HAP-1 (cell line): ENCODE data around the gene PICALM.

Source experiments
- DNase-seq, 2 experiments: peaks; one replicate each; pipeline ENCODE4 v3.0.0-alpha.2; 2016 to 2020; ENCODE audit warnings: low spot score in 2 of 2
- H3K27me3 ChIP-seq: fragments of 250-450 bp; sonication (Bioruptor Pico); 2 replicates; pipeline ENCODE4 v1.5.1; 2020; ENCODE audit warnings: low read depth, mild to moderate bottlenecking, moderate library complexity
- H3K36me3 ChIP-seq: fragments of 250-450 bp; sonication (Bioruptor Pico); replicated peaks from 2 replicates; pipeline ENCODE4 v1.5.1; 2020; ENCODE audit warnings: mild to moderate bottlenecking
- H3K4me1 ChIP-seq: fragments of 250-450 bp; sonication (Bioruptor Pico); 2 replicates; pipeline ENCODE4 v1.5.1; 2020; ENCODE audit warnings: mild to moderate bottlenecking
- H3K4me3 ChIP-seq: fragments of 250-450 bp; sonication (Bioruptor Pico); 2 replicates; pipeline ENCODE4 v1.5.1; 2020; ENCODE audit warnings: mild to moderate bottlenecking, moderate library complexity
- H3K9me3 ChIP-seq: fragments of 250-450 bp; sonication (Bioruptor Pico); 2 replicates; pipeline ENCODE4 v1.5.1; 2020; ENCODE audit warnings: mild to moderate bottlenecking, moderate library complexity
- in situ Hi-C: fragments of 300-500 bp; cut with MboI; formaldehyde crosslinking; loops from 3 replicates; pipeline ENCODE4 v1.14.3; 2020; ENCODE audit warnings: low sequenced_read_pairs, inconsistent platforms, mixed read lengths

PICALM gene

GRCh38 chr11:86052693-86053641 is 15.9 kb downstream of the PICALM start:
- H3K4me1 ChIP-seq = peaks cover 3% of the 10 kb centered on the region
- in situ Hi-C loops = no loop called here

DNA sequence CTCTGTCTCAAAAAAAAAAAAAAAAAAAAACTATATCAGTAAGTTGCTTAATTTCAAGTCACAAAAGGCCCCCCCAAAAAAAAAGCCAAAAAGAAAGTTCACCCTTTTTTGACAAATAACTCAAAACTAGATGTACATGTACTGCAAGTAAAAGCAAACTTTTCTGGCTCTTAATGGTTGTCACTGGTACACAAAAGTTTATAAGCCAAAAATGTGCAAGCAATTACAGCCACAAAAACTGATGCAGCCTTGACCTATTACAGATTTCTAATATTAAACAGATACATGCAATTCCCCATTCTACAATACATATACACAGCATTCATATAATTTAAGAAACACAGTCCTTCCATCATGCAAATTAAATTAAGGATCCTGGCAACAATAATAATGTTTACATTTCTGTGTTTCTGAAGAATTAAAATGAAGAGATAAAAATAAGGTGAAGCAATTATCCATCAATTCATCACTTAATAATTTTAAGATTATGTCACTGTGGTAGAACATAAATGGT is 18.6 kb downstream of the PICALM start:
- in situ Hi-C loops = no loop called here
- DNase-seq = no peak
- H3K36me3 ChIP-seq = peaks cover 2% of the 10 kb centered on the region; the same call in 1 of the 2 replicates
- no peaks in the 10 kb centered on the region for H3K27me3 ChIP-seq
- H3K9me3 ChIP-seq = no peaks in the 10 kb centered on the region
- H3K4me3 ChIP-seq = no peak overlapping the region
- H3K4me1 ChIP-seq = peaks cover 4% of the 10 kb centered on the region; the same call in 1 of the 2 replicates

More at GRCh38 chr11:86052693-86053641, 15.9 kb downstream of the PICALM start:
- no peak overlapping the region for H3K4me3 ChIP-seq
- H3K36me3 ChIP-seq = peaks cover 2% of the 10 kb centered on the region; the same call in 1 of the 2 replicates
- DNase-seq = no peak
- H3K9me3 ChIP-seq = no peaks in the 10 kb centered on the region
- no peaks in the 10 kb centered on the region for H3K27me3 ChIP-seq

- in situ Hi-C loops = no loop called here
- Histone ChIP-seq H3K4me3 (no peak overlapping the region), H3K4me1 (peaks cover 15% of the 10 kb centered on the region)
Measured at GRCh38 chr11:86047275-86047991, 21.5 kb downstream of the PICALM start.

DNA sequence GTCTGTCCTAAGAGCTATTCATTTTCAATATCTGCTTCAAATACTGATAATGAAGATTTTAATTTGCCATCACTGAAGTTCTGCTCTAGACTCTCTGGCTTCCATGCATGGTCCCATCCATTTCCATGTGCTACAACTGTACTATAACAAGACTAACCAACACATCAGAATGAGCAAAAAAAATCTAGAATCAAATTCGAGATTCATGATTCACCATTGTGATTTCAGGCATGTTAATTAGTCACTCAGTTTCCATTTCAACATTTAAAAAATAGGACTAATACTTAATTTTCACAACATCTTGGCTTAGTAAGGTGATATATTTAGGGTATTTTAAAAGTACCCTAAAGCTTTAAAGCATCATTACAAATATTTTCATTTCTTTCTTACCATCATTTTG is 22.8 kb downstream of the PICALM start:
- Histone ChIP-seq H3K4me1 (peaks cover 18% of the 10 kb centered on the region), H3K36me3 (peaks cover 2% of the 10 kb centered on the region; the same call in 1 of the 2 replicates), H3K4me3 (no peak overlapping the region), H3K9me3 (no peaks in the 10 kb centered on the region), H3K27me3 (no peaks in the 10 kb centered on the region)
- no peak for DNase-seq
- in situ Hi-C loops = no loop called here

More at GRCh38 chr11:86047275-86047991, 21.5 kb downstream of the PICALM start:
- no peak for DNase-seq
- no peaks in the 10 kb centered on the region for H3K9me3 ChIP-seq
- peaks cover 2% of the 10 kb centered on the region; the same call in 1 of the 2 replicates for H3K36me3 ChIP-seq
- H3K27me3 ChIP-seq = no peaks in the 10 kb centered on the region

- Histone ChIP-seq H3K27me3 (no peaks in the 10 kb centered on the region), H3K9me3 (no peaks in the 10 kb centered on the region), H3K36me3 (peaks cover 2% of the 10 kb centered on the region; the same call in 1 of the 2 replicates), H3K4me1 (peaks cover 18% of the 10 kb centered on the region), H3K4me3 (no peak overlapping the region)
- in situ Hi-C loops = no loop called here
- DNase-seq = no peak
Measured at GRCh38 chr11:86043765-86044503, 24.9 kb downstream of the PICALM start.

- DNase-seq = peak; percentile 84 to 88
- in situ Hi-C loops = no loop called here
- no peaks in the 10 kb centered on the region for H3K9me3 ChIP-seq
- no peaks in the 10 kb centered on the region for H3K27me3 ChIP-seq
- peaks cover 14% of the 10 kb centered on the region for H3K4me1 ChIP-seq
- no peaks in the 10 kb centered on the region for H3K36me3 ChIP-seq
- H3K4me3 ChIP-seq = no peak overlapping the region
Measured at GRCh38 chr11:86041975-86042378, 26.9 kb downstream of the PICALM start.

- Histone ChIP-seq H3K27me3 (no peaks in the 10 kb centered on the region), H3K4me3 (no peak overlapping the region), H3K9me3 (no peaks in the 10 kb centered on the region), H3K4me1 (peaks cover 16% of the 10 kb centered on the region), H3K36me3 (no peaks in the 10 kb centered on the region)
- no peak for DNase-seq
- in situ Hi-C loops = no loop called here
Measured at GRCh38 chr11:86040919-86041850, 27.7 kb downstream of the PICALM start.

DNA sequence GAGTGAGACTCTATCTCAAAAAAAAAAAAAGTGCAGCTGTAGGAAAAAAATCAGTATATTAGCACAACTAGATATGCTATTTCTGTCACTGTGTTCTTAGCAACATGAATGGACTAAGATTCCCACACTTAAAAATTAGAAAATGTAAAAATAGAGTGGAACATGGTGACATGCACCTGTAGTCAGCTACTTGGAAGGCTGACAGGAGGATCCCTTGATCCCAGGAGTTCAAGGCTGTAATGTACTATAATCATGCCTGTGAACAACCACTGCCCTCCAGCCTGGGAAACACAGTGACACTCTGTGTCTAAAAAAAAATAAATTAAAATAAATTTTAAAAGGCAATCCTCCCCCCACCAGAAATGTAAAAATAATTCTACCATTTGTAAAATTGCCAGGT is 29.8 kb downstream of the PICALM start:
- Histone ChIP-seq H3K4me3 (no peak overlapping the region), H3K4me1 (peaks cover 33% of the 10 kb centered on the region), H3K27me3 (no peaks in the 10 kb centered on the region), H3K9me3 (no peaks in the 10 kb centered on the region), H3K36me3 (no peaks in the 10 kb centered on the region)
- in situ Hi-C loops = no loop called here
- DNase-seq = no peak

DNA sequence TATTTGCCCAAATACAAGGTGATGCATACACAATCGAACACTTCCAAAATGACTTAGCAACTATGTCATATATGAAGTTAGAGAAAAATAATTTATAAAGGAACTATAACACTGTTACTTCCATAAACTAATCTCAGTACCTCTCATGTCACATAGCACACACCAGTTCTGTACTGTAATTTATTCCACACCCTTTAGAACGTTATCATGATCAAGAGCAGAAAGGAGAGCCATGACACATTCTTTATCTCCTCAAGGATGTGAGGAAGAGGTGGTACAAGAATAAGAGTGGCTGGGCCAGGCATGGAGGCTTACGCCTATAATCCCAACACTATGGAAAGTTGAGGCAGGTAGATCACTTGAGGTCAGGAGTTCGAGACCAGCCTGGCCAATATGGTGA is 31.1 kb downstream of the PICALM start:
- Histone ChIP-seq H3K4me1 (peaks cover 38% of the 10 kb centered on the region), H3K27me3 (no peaks in the 10 kb centered on the region), H3K36me3 (no peaks in the 10 kb centered on the region), H3K9me3 (no peaks in the 10 kb centered on the region), H3K4me3 (no peak overlapping the region)
- in situ Hi-C loops = no loop called here
- DNase-seq = no peak

DNA sequence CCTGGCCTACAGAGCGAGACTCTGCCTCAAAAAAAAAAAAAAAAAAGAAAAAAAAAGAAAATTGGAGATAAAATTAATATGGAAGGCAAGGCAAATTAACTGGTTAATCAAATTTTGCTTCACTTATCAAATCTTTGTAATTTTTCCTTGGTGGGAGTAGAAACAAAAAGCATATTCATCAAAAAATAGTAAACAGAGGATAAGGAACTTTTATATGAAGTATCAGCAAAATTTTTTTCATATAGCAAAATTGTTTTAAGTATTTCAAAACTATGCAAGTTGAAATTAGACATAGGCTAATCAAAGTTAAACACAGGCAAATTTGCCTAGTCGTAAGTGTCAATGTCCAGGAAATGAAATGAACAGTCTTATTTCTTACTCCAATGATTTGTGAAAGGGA is 33.0 kb downstream of the PICALM start:
- no peaks in the 10 kb centered on the region for H3K27me3 ChIP-seq
- in situ Hi-C loops = no loop called here
- H3K36me3 ChIP-seq = no peaks in the 10 kb centered on the region; the same call in 1 of the 2 replicates
- H3K4me1 ChIP-seq = peaks cover 33% of the 10 kb centered on the region
- no peak overlapping the region for H3K4me3 ChIP-seq
- DNase-seq = no peak
- no peaks in the 10 kb centered on the region for H3K9me3 ChIP-seq

DNA sequence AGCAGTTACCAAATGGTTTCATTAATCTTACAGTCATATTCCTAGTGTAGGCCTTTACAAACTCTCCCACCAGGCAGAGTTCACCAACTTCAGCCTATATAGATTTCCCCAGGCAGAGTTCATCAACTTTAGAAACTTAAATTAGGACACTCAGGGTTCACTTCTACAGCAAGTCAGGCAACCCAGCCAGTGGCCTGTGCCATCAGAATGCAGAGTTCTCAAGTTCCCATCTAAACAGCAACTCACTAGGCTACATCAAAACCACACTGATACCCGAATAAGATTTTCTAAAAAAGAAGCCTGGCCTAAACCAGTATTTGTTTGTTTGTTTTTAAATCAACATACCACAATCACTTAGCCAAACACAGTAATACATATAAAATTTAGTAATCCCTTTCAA is 33.7 kb downstream of the PICALM start:
- Histone ChIP-seq H3K4me1 (peaks cover 33% of the 10 kb centered on the region), H3K36me3 (no peaks in the 10 kb centered on the region; the same call in 1 of the 2 replicates)
- in situ Hi-C loops = no loop called here

DNA sequence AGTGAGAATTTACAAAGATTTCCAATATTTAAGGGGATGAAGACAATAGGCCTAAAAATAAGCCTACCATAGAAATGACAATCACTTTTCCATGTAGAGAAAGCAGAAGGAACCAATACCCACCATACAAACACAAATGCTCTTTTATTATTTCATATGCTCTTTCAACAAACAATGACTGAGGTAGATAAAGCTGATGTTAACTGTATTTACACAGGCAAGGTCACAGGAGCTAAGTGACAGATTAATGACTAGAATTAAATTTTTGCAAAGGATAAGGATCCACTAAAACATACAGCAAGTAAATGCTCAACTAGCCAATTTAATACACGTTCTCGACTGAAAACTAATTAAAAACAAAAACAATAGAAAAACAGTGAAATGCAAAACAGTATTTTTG is 34.2 kb downstream of the PICALM start:
- in situ Hi-C loops = no loop called here
- H3K36me3 ChIP-seq = no peaks in the 10 kb centered on the region; the same call in 1 of the 2 replicates
- DNase-seq = peak in 1 of 2 experiments; percentile 92
- peaks cover 33% of the 10 kb centered on the region for H3K4me1 ChIP-seq
- H3K27me3 ChIP-seq = no peaks in the 10 kb centered on the region
- no peaks in the 10 kb centered on the region for H3K9me3 ChIP-seq
- H3K4me3 ChIP-seq = no peak overlapping the region

More for the DNA sequence above, 33.7 kb downstream of the PICALM start:
- Histone ChIP-seq H3K4me3 (no peak overlapping the region), H3K27me3 (no peaks in the 10 kb centered on the region), H3K9me3 (no peaks in the 10 kb centered on the region)
- peak; percentile 30 to 50 for DNase-seq
